GM18907 (cell line): ENCODE data around the gene NUDT5.
"Not testable (repeated sequence)": the region's sequence is repeated elsewhere in the genome, so short reads cannot be mapped to it uniquely, and the experiment has no call there.

ENCODE experiments used
- ATAC-seq: cut with Tn5 transposase; IDR thresholded peaks from one replicate; pipeline ENCODE4 v1.9.1; 2021; ENCODE audit warnings: mild to moderate bottlenecking, moderate library complexity; ENCODE audit not compliant: unreplicated experiment

Gene NUDT5

GRCh38 chr10:12205082-12205481 lies 9.4 kb upstream of the NUDT5 start:
- no peak for ATAC-seq

- ATAC-seq, result no peak
These were observed 6.5 kb upstream of the NUDT5 start for GRCh38 chr10:12202226-12202625.

GRCh38 chr10:12201543-12201942 lies 5.9 kb upstream of the NUDT5 start:
- no peak for ATAC-seq

- no peak for ATAC-seq
These were observed 5.2 kb upstream of the NUDT5 start for GRCh38 chr10:12200850-12201249.

GRCh38 chr10:12198156-12198555 lies 2.5 kb upstream of the NUDT5 start:
- no peak for ATAC-seq

- ATAC-seq, result peak; percentile 21
These were observed 980 bp upstream of the NUDT5 start for GRCh38 chr10:12196531-12197211.

- ATAC-seq, result peak; percentile 10
These were observed 449 bp downstream of the NUDT5 start for GRCh38 chr10:12195281-12195602.

- no peak for ATAC-seq
These were observed 879 bp downstream of the NUDT5 start for GRCh38 chr10:12194752-12195271.

- no peak for ATAC-seq
These were observed 2.5 kb downstream of the NUDT5 start for GRCh38 chr10:12193193-12193592.

- no peak for ATAC-seq
These were observed 4.0 kb downstream of the NUDT5 start for GRCh38 chr10:12191715-12192114.

- ATAC-seq, result no peak
These were observed 6.3 kb downstream of the NUDT5 start for GRCh38 chr10:12189426-12189825.

- no peak for ATAC-seq
These were observed 7.0 kb downstream of the NUDT5 start for GRCh38 chr10:12188656-12189055.

GRCh38 chr10:12187321-12187905 lies 8.3 kb downstream of the NUDT5 start:
- ATAC-seq, result no peak

- ATAC-seq, result no peak
These were observed 9.4 kb downstream of the NUDT5 start for GRCh38 chr10:12186323-12186722.

GRCh38 chr10:12184165-12184564 lies 11.5 kb downstream of the NUDT5 start:
- ATAC-seq, result no peak

- ATAC-seq, result peak; percentile 54
These were observed 14.5 kb downstream of the NUDT5 start for GRCh38 chr10:12181065-12181775.

- no peak for ATAC-seq
These were observed 15.3 kb downstream of the NUDT5 start for GRCh38 chr10:12180221-12180974.

GRCh38 chr10:12179606-12180170 lies 16.0 kb downstream of the NUDT5 start:
- no peak for ATAC-seq

GRCh38 chr10:12177642-12178041 lies 18.0 kb downstream of the NUDT5 start:
- no peak for ATAC-seq

- ATAC-seq, result not testable (repeated sequence)
These were observed 24.2 kb downstream of the NUDT5 start for GRCh38 chr10:12171512-12171911.
